H1 (cell line): Measurements from ENCODE around the gene DRC3.

Source experiments
- CHD7 ChIP-seq: fragments of 300-600 bp; sonication (generic); IDR thresholded peaks from 2 replicates; pipeline ENCODE4 v1.7.1; 2012; ENCODE audit warnings: low read length, moderate library complexity, mild to moderate bottlenecking, inconsistent platforms; ENCODE audit not compliant: insufficient replicate concordance
- CTCF ChIP-seq, 3 experiments: IDR thresholded peaks; 1 replicate in 2 of 3; 2 replicates in 1 of 3; pipeline versions ENCODE4 v1.5.1 to v1.6.1; 2011; ENCODE audit warnings: low read length in 3 of 3, mild to moderate bottlenecking in 3 of 3, inconsistent platforms in 2 of 3, low read depth in 1 of 3, moderate library complexity in 1 of 3; ENCODE audit not compliant: insufficient read depth in 1 of 3; ENCODE audit errors: control extremely low read depth in 1 of 3
- EP300 ChIP-seq, 2 experiments: IDR thresholded peaks; 1 replicate in 1 of 2; 2 replicates in 1 of 2; pipeline ENCODE4 v1.6.1; 2011 to 2012; ENCODE audit warnings: low read depth in 2 of 2, low read length in 2 of 2, mild to moderate bottlenecking in 2 of 2, borderline replicate concordance in 1 of 2, inconsistent platforms in 1 of 2, moderate library complexity in 1 of 2
- GTF2F1 ChIP-seq: IDR thresholded peaks from 2 replicates; pipeline ENCODE4 v1.6.1; 2012; ENCODE audit warnings: low read depth, low read length, improper control_type of control experiment, borderline replicate concordance
- KDM1A ChIP-seq: fragments of 200-600, 300-600 bp; sonication (generic); IDR thresholded peaks from 2 replicates; pipeline ENCODE4 v1.7.1; 2016; ENCODE audit warnings: mild to moderate bottlenecking, low read length, borderline replicate concordance
- KDM5A ChIP-seq: fragments of 200-600 bp; IDR thresholded peaks from 2 replicates; pipeline ENCODE4 v1.7.1; 2012; ENCODE audit warnings: mild to moderate bottlenecking, low read length, inconsistent platforms, mixed read lengths
- POLR2A ChIP-seq, 2 experiments: IDR thresholded peaks; 1 replicate in 1 of 2; 2 replicates in 1 of 2; pipeline ENCODE4 v1.6.1; 2011; ENCODE audit warnings: low read depth in 2 of 2, low read length in 2 of 2, mild to moderate bottlenecking in 2 of 2; ENCODE audit errors: control extremely low read depth in 1 of 2
- RNF2 ChIP-seq: fragments of 200-900, 300-1000 bp; sonication (generic); IDR thresholded peaks from 2 replicates; pipeline ENCODE4 v1.7.1; 2016; ENCODE audit warnings: borderline replicate concordance, low read depth, mild to moderate bottlenecking, antibody characterized with exemption, low read length; ENCODE audit not compliant: poor library complexity, severe bottlenecking; ENCODE audit errors: missing control alignments
- RXRA ChIP-seq: IDR thresholded peaks from 2 replicates; pipeline ENCODE4 v1.6.1; 2011; ENCODE audit warnings: low read depth, mild to moderate bottlenecking, low read length, moderate library complexity; ENCODE audit not compliant: insufficient read depth

- no peak for TF ChIP-seq CTCF (IDR thresholded peaks at IDR 0.05; ENCODE audit: control extremely low read depth in 1 of 3, insufficient read depth in 1 of 3, low read depth in 1 of 3, low read length in 3 of 3)
- TF ChIP-seq KDM1A, result no peak
- no peak for TF ChIP-seq CHD7
- TF ChIP-seq RNF2, result no peak
- no peak for TF ChIP-seq POLR2A (IDR thresholded peaks at IDR 0.05; ENCODE audit: control extremely low read depth in 1 of 2, low read depth in 2 of 2, low read length in 2 of 2)
- no peak for TF ChIP-seq EP300 (IDR thresholded peaks at IDR 0.05; ENCODE audit: borderline replicate concordance in 1 of 2, low read depth in 2 of 2, low read length in 2 of 2)
- TF ChIP-seq RXRA, result no peak
- no peak for TF ChIP-seq KDM5A
- no peak for TF ChIP-seq GTF2F1
Measured at GRCh38 chr17:17951524-17951923, 21.1 kb upstream of the DRC3 start.
